Measurements from ENCODE around the gene MTMR4.

The MTMR4 gene

DNA sequence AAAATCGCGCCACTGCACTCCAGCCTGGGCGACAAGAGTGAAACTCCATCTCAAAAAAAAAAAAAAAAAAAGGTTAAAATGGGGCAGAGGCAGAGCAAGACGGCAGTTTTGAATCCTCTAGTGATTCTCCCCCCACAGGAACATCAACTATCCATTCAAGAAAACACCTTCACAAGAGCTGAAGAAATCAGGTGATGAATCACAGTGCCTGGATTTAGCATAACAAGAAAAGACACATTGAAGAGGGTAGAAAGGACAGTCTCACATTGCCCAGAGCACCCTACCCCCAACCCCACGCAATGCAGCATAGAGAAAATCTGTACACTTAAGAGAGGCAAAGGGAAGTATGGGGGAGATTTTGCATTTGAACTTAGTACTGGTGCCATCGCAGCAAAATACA is 68.4 kb downstream of the MTMR4 start:
- no peak overlapping the region for H3K9ac ChIP-seq (ENCODE audit: low read length)
- H3K9me2 ChIP-seq (replicated peaks; ENCODE audit: insufficient read depth, low read length): no peaks in the 10 kb centered on the region
- H3F3A ChIP-seq (ENCODE audit: insufficient read depth, low read length): no peaks in the 10 kb centered on the region
- H3K4me1 ChIP-seq (ENCODE audit: low read length): no peaks in the 10 kb centered on the region
- TF ChIP-seq EZH2 (optimal IDR thresholded peaks at IDR 0.05; ENCODE audit: low read depth, low read length) (no peak), EZH2phosphoT487 (IDR thresholded peaks at IDR 0.05; ENCODE audit: low read length) (no peak)
- TF ChIP-seq, protein P1, sequence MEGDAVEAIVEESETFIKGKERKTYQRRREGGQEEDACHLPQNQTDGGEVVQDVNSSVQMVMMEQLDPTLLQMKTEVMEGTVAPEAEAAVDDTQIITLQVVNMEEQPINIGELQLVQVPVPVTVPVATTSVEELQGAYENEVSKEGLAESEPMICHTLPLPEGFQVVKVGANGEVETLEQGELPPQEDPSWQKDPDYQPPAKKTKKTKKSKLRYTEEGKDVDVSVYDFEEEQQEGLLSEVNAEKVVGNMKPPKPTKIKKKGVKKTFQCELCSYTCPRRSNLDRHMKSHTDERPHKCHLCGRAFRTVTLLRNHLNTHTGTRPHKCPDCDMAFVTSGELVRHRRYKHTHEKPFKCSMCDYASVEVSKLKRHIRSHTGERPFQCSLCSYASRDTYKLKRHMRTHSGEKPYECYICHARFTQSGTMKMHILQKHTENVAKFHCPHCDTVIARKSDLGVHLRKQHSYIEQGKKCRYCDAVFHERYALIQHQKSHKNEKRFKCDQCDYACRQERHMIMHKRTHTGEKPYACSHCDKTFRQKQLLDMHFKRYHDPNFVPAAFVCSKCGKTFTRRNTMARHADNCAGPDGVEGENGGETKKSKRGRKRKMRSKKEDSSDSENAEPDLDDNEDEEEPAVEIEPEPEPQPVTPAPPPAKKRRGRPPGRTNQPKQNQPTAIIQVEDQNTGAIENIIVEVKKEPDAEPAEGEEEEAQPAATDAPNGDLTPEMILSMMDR (IDR thresholded peaks at IDR 0.05; ENCODE audit: low read length): no peak
- no peaks in the 10 kb centered on the region for H3K36me3 ChIP-seq (replicated peaks; ENCODE audit: insufficient read depth, low read length)
- H4K20me1 ChIP-seq (ENCODE audit: insufficient read depth, low read length): no peaks in the 10 kb centered on the region
- no peak overlapping the region for H3K4me2 ChIP-seq (ENCODE audit: low read depth, low read length)
- DNase-seq: no peak
- no peaks in the 10 kb centered on the region for H3K79me2 ChIP-seq (ENCODE audit: low read length)
- H3K4me3 ChIP-seq (ENCODE audit: low read length): no peak overlapping the region
- H3K27me3 ChIP-seq (replicated peaks; ENCODE audit: insufficient read depth, low read length): no peaks in the 10 kb centered on the region
- H3K9me3 ChIP-seq (replicated peaks; ENCODE audit: insufficient read depth, low read length): no peaks in the 10 kb centered on the region
- no peak overlapping the region for H2AFZ ChIP-seq (ENCODE audit: low read length)
- H3K27ac ChIP-seq (ENCODE audit: low read length): no peak overlapping the region

Measured in MM.1S (cell line).